GM23338 (cell line): ENCODE measurements around the gene MSL3. TPM values are rescaled to one million over a fixed set of nuclear protein-coding genes. Genes with fewer than 3 reads are reported as not detected.

Experiments used
- ATAC-seq: fragments of 200-7000 bp; cut with Tn5 transposase; 3 replicates; pipeline ENCODE4 v1.9.1; 2020
- DNase-seq: peaks from one replicate; pipeline ENCODE4 v3.0.0-alpha.2; 2015; ENCODE audit warnings: low spot score
- H2AFZ ChIP-seq: fragments of 200-600 bp; sonication (generic); 2 replicates; pipeline ENCODE4 v1.8.0; 2016; ENCODE audit warnings: antibody characterized with exemption, mild to moderate bottlenecking, moderate library complexity
- H3F3A ChIP-seq: fragments of 200-600 bp; sonication (generic); replicated peaks from 2 replicates; pipeline ENCODE4 v1.8.0; 2017; ENCODE audit warnings: antibody characterized with exemption, mixed run types, low read depth
- H3K27ac ChIP-seq: fragments of 200-600 bp; sonication (generic); 2 replicates; pipeline ENCODE4 v1.6.1; 2016; ENCODE audit warnings: low read depth
- H3K27me3 ChIP-seq: fragments of 200-600 bp; sonication (generic); 2 replicates; pipeline ENCODE4 v1.8.0; 2016; ENCODE audit warnings: mild to moderate bottlenecking, mixed run types, moderate library complexity; ENCODE audit not compliant: insufficient read depth
- H3K36me3 ChIP-seq: fragments of 200-600 bp; sonication (generic); 2 replicates; pipeline ENCODE4 v1.8.0; 2016; ENCODE audit warnings: mild to moderate bottlenecking; ENCODE audit not compliant: insufficient read depth
- H3K4me1 ChIP-seq: fragments of 200-600 bp; sonication (generic); 2 replicates; pipeline ENCODE4 v1.8.0; 2016; ENCODE audit warnings: mild to moderate bottlenecking, moderate library complexity; ENCODE audit not compliant: insufficient read depth
- H3K4me2 ChIP-seq: fragments of 200-600 bp; sonication (generic); 2 replicates; pipeline ENCODE4 v1.7.1; 2017; ENCODE audit warnings: mixed run types
- H3K4me3 ChIP-seq: fragments of 200-600 bp; sonication (generic); 2 replicates; pipeline ENCODE4 v1.6.1; 2016; ENCODE audit warnings: mixed run types
- H3K79me2 ChIP-seq: fragments of 200-600 bp; sonication (generic); replicated peaks from 2 replicates; pipeline ENCODE4 v1.8.0; 2017; ENCODE audit warnings: mild to moderate bottlenecking; ENCODE audit not compliant: insufficient read depth
- H3K9me2 ChIP-seq: fragments of 200-600 bp; sonication (generic); 2 replicates; pipeline ENCODE4 v1.8.0; 2017; ENCODE audit not compliant: insufficient read depth
- H4K20me1 ChIP-seq: fragments of 200-600 bp; sonication (generic); replicated peaks from 2 replicates; pipeline ENCODE4 v1.8.0; 2017; ENCODE audit warnings: mild to moderate bottlenecking; ENCODE audit not compliant: insufficient read depth
- H3K27ac Mint-ChIP-seq: 2 replicates; pipeline ENCODE4 v1.8.0; 2020; ENCODE audit warnings: inconsistent platforms, mild to moderate bottlenecking, moderate library complexity, mixed read lengths
- H3K27me3 Mint-ChIP-seq: 3 replicates; pipeline ENCODE4 v1.8.0; 2022; ENCODE audit warnings: low read depth, mild to moderate bottlenecking, moderate library complexity, mixed read lengths, inconsistent platforms; ENCODE audit not compliant: insufficient read depth, poor library complexity
- H3K36me3 Mint-ChIP-seq: 3 replicates; pipeline ENCODE4 v1.8.0; 2021; ENCODE audit warnings: low read depth, mild to moderate bottlenecking, inconsistent platforms, moderate library complexity, mixed read lengths
- H3K4me1 Mint-ChIP-seq: 3 replicates; pipeline ENCODE4 v1.8.0; 2020; ENCODE audit warnings: mild to moderate bottlenecking, inconsistent platforms, mixed read lengths
- H3K4me3 Mint-ChIP-seq: 3 replicates; pipeline ENCODE4 v1.8.0; 2021; ENCODE audit warnings: moderate library complexity, mild to moderate bottlenecking, inconsistent platforms, mixed read lengths
- H3K9me3 Mint-ChIP-seq: 3 replicates; pipeline ENCODE4 v1.8.0; 2020; ENCODE audit warnings: moderate library complexity, mild to moderate bottlenecking, inconsistent platforms, mixed read lengths
- CREB1 ChIP-seq: fragments of 250-450 bp; sonication (Bioruptor Pico); IDR thresholded peaks from 2 replicates; pipeline ENCODE4 v1.5.0; 2020; ENCODE audit warnings: low read depth, mild to moderate bottlenecking, moderate library complexity
- CTCF ChIP-seq, 2 experiments: fragments of 200-600 bp in 1 of 2; sonication (generic) in 1 of 2; conservative IDR thresholded peaks; 2 replicates each; pipeline versions ENCODE4 v1.5.1 to v1.6.1; 2016 to 2017; ENCODE audit warnings: antibody characterized with exemption in 2 of 2, low read depth in 2 of 2, mild to moderate bottlenecking in 2 of 2, moderate library complexity in 1 of 2
- EZH2 ChIP-seq: fragments of 200-600 bp; sonication (generic); IDR thresholded peaks from one replicate; pipeline ENCODE4 v1.8.0; 2017; ENCODE audit warnings: antibody characterized with exemption, mild to moderate bottlenecking, low read depth; ENCODE audit not compliant: unreplicated experiment
- EZH2phosphoT487 ChIP-seq: fragments of 200-600 bp; sonication (generic); IDR thresholded peaks from one replicate; pipeline ENCODE4 v1.8.1; 2018; ENCODE audit warnings: antibody characterized with exemption; ENCODE audit not compliant: unreplicated experiment
- JUNB ChIP-seq: IDR thresholded peaks from one replicate; pipeline ENCODE4 v1.6.1; 2016; ENCODE audit warnings: antibody characterized with exemption; ENCODE audit not compliant: unreplicated experiment
- NANOG ChIP-seq: IDR thresholded peaks from 2 replicates; pipeline ENCODE4 v1.6.1; 2016; ENCODE audit warnings: antibody characterized with exemption, borderline replicate concordance
- POLR2AphosphoS5 ChIP-seq: IDR thresholded peaks from 2 replicates; pipeline ENCODE4 v1.6.1; 2016; ENCODE audit warnings: antibody characterized with exemption, low read depth
- STAT1 ChIP-seq: IDR thresholded peaks from one replicate; pipeline ENCODE4 v1.6.1; 2016; ENCODE audit warnings: antibody characterized with exemption; ENCODE audit not compliant: unreplicated experiment
- ZNF114 ChIP-seq: fragments of 250-450 bp; sonication (Bioruptor Pico); IDR thresholded peaks from 2 replicates; pipeline ENCODE4 v1.5.0; 2020; ENCODE audit warnings: mild to moderate bottlenecking, moderate library complexity
- polyA plus RNA-seq: library from polyadenylated mRNA; unstranded; fragments of >200 nt; fragmentation: Nextera tagmentation; extraction: Ambion mirVana; gene quantifications from 2 replicates; pipeline ENCODE4 v1.2.1, GENCODE V29; 2016
- total RNA-seq: library from RNA; depleted of rRNA; stranded (reverse); fragments of >200 nt; shearing (Covaris generic); gene quantifications from 2 replicates; pipeline ENCODE4 v1.2.3, GENCODE V29; 2014
- TF ChIP-seq, protein P1 (sequence below): IDR thresholded peaks from 2 replicates; pipeline ENCODE4 v1.6.1; 2016; ENCODE audit warnings: antibody characterized with exemption

MSL3 gene
- total and polyA plus RNA-seq, 2 experiments from 2014 or later, result 13.9 to 18.9 TPM

DNA sequence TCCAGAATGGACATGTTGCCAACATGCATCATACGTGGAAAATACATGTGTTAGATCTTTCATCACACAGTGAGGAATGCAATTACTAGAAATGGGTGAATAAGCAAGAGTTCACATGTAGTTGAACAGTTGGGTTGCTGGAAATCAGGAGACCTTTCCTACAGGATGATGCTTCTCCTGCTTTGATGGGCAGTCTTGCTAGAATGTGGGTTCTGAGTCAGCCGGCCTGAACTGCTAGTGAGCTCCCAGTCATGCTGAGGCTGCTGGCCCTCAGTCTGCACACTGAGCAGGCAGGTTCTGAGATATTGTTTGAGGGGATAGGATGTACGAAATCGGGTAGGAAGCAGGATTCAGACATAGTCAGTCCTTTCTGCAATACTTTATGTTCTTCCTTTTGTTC is 20.2 kb downstream of the MSL3 start:
- Histone ChIP-seq H3K27ac (no peak overlapping the region), H3K36me3 (no peaks in the 10 kb centered on the region), H3K9me2 (no peaks in the 10 kb centered on the region), H3K79me2 (no peaks in the 10 kb centered on the region), H3K4me2 (no peak overlapping the region), H2AFZ (no peak overlapping the region), H3K27me3 (no peaks in the 10 kb centered on the region), H4K20me1 (no peaks in the 10 kb centered on the region), H3K4me3 (no peak overlapping the region), H3K4me1 (no peaks in the 10 kb centered on the region), H3F3A (no peaks in the 10 kb centered on the region)
- DNase-seq (no peak), ATAC-seq (no peak)
- H3K27ac Mint-ChIP-seq, result no peak overlapping the region
- TF ChIP-seq CREB1 (CRISPR knock-in tag), result no peak
- no peaks in the 10 kb centered on the region for H3K36me3 Mint-ChIP-seq
- no peaks in the 10 kb centered on the region for H3K4me1 Mint-ChIP-seq
- peaks cover 3% of the 10 kb centered on the region for H3K27me3 Mint-ChIP-seq
- H3K9me3 Mint-ChIP-seq, result no peaks in the 10 kb centered on the region
- H3K4me3 Mint-ChIP-seq, result no peak overlapping the region

- ATAC-seq (no peak), DNase-seq (no peak)
- Mint-ChIP-seq H3K27ac (no peak overlapping the region), H3K4me3 (no peak overlapping the region), H3K36me3 (no peaks in the 10 kb centered on the region), H3K4me1 (no peaks in the 10 kb centered on the region), H3K27me3 (no peaks in the 10 kb centered on the region), H3K9me3 (no peaks in the 10 kb centered on the region)
- Histone ChIP-seq H3F3A (no peaks in the 10 kb centered on the region), H3K4me2 (no peak overlapping the region), H4K20me1 (no peaks in the 10 kb centered on the region), H3K27ac (no peak overlapping the region), H2AFZ (no peak overlapping the region), H3K27me3 (no peaks in the 10 kb centered on the region), H3K79me2 (no peaks in the 10 kb centered on the region), H3K4me1 (no peaks in the 10 kb centered on the region), H3K4me3 (no peak overlapping the region), H3K9me2 (no peaks in the 10 kb centered on the region), H3K36me3 (no peaks in the 10 kb centered on the region)
- TF ChIP-seq EZH2phosphoT487, result no peak
These were observed 23.1 kb downstream of the MSL3 start for GRCh38 chrX:11781133-11781532.

- Histone ChIP-seq H3K4me1 (no peaks in the 10 kb centered on the region), H3K4me2 (no peak overlapping the region), H3K79me2 (no peaks in the 10 kb centered on the region), H3K4me3 (no peak overlapping the region), H2AFZ (no peak overlapping the region), H3K36me3 (no peaks in the 10 kb centered on the region), H3F3A (no peaks in the 10 kb centered on the region), H3K27me3 (no peaks in the 10 kb centered on the region), H4K20me1 (no peaks in the 10 kb centered on the region), H3K9me2 (no peaks in the 10 kb centered on the region), H3K27ac (no peak overlapping the region)
- Mint-ChIP-seq H3K4me3 (no peak overlapping the region), H3K27ac (no peak overlapping the region), H3K27me3 (no peaks in the 10 kb centered on the region), H3K4me1 (no peaks in the 10 kb centered on the region), H3K9me3 (no peaks in the 10 kb centered on the region), H3K36me3 (no peaks in the 10 kb centered on the region)
- no peak for DNase-seq
- no peak; the same call in 2 of the 3 replicates for ATAC-seq
- TF ChIP-seq EZH2phosphoT487 (no peak), STAT1 (no peak), EZH2 (no peak), NANOG (no peak), JUNB (no peak), ZNF114 (no peak), POLR2AphosphoS5 (no peak), CTCF (conservative IDR thresholded peaks at IDR 0.05; ENCODE audit: low read depth in 2 of 2) (no peak)
- TF ChIP-seq, protein P1, sequence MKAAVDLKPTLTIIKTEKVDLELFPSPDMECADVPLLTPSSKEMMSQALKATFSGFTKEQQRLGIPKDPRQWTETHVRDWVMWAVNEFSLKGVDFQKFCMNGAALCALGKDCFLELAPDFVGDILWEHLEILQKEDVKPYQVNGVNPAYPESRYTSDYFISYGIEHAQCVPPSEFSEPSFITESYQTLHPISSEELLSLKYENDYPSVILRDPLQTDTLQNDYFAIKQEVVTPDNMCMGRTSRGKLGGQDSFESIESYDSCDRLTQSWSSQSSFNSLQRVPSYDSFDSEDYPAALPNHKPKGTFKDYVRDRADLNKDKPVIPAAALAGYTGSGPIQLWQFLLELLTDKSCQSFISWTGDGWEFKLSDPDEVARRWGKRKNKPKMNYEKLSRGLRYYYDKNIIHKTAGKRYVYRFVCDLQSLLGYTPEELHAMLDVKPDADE, result no peak
These were observed 23.8 kb downstream of the MSL3 start for GRCh38 chrX:11781734-11782370.
